ENCODE measurements around the gene NUTM2D. TPM values are rescaled to one million over a fixed set of nuclear protein-coding genes. Genes with fewer than 3 reads are reported as not detected.
"Not testable (repeated sequence)": the region's sequence is repeated elsewhere in the genome, so short reads cannot be mapped to it uniquely, and the experiment has no call there.

Gene NUTM2D
- total and polyA plus RNA-seq, 2 of the 4 experiments (the other 2 are of a cell fraction), result 0.54 to 1.9 TPM

GRCh38 chr10:87341546-87342142 is 15.9 kb upstream of the NUTM2D start:
- H3K9me3 ChIP-seq (ENCODE audit: control insufficient read depth, insufficient read depth, low read length); H2AK9ac ChIP-seq (replicated peaks; ENCODE audit: low read depth, low read length, poor library complexity); BruUV-seq (replicated peaks); H3K23ac ChIP-seq (ENCODE audit: low read depth, low read length); H3K9me1 ChIP-seq (ENCODE audit: insufficient read depth, low read length); H3K18ac ChIP-seq (ENCODE audit: low read depth, low read length); POLR2A ChIA-PET (ENCODE audit: unreplicated experiment); H2BK5ac ChIP-seq (ENCODE audit: low read depth, low read length, poor library complexity, severe bottlenecking); H3K4ac ChIP-seq (ENCODE audit: low read depth, low read length); CTCF ChIA-PET; H2BK120ac ChIP-seq (ENCODE audit: low read depth, low read length); H2BK15ac ChIP-seq (ENCODE audit: low read depth, low read length); H2AK5ac ChIP-seq (ENCODE audit: low read depth, low read length); H3K56ac ChIP-seq (ENCODE audit: extremely low read depth, insufficient read depth, low read length); H3K36me3 ChIP-seq (ENCODE audit: control insufficient read depth, insufficient read depth, low read length); H4K5ac ChIP-seq (ENCODE audit: low read depth, low read length); H3K14ac ChIP-seq (replicated peaks; ENCODE audit: low read depth, low read length); H4K91ac ChIP-seq (ENCODE audit: insufficient read depth, low read depth, low read length); H3K79me1 ChIP-seq (ENCODE audit: low read depth in 1 of 2, low read length in 2 of 2); H4K20me1 ChIP-seq (ENCODE audit: insufficient read depth, low read length); in situ Hi-C loops (cut with MboI; ENCODE audit: low sequenced_read_pairs); DNase-seq; dilution Hi-C loops (cut with HindIII; ENCODE audit: low sequenced_read_pairs, unreplicated experiment); H2AFZ ChIP-seq (replicated peaks; ENCODE audit: low read length, poor library complexity); H2BK20ac ChIP-seq (ENCODE audit: low read depth, low read length); H3K4me1 ChIP-seq (ENCODE audit: control insufficient read depth, insufficient read depth, low read length); H3K4me2 ChIP-seq (ENCODE audit: low read depth, low read length); H3K27me3 ChIP-seq (ENCODE audit: control insufficient read depth, insufficient read depth, low read length); H4K8ac ChIP-seq (ENCODE audit: low read depth in 2 of 2, low read length in 2 of 2): not testable (repeated sequence)
- H3K27ac ChIP-seq (ENCODE audit: insufficient read depth, low read length), result peak overlapping the region; percentile 49; the same call in 1 of the 2 replicates
- peak; percentile 28 for ATAC-seq (ENCODE audit: low read depth)
- H3K4me3 ChIP-seq (ENCODE audit: insufficient read depth, low read depth, low read length), result peak overlapping the region; percentile 50
- intact Hi-C loops (cut with micrococcal nuclease), result loop anchor here (5.0 kb wide), 1 partner anchor 166 kb away; no protein-coding TSS in a partner anchor
- H3K9ac ChIP-seq (ENCODE audit: low read depth, low read length), result peak overlapping the region; percentile 60; the same call in 1 of the 2 replicates
- no CpG with 5 or more reads among the region's 54 CpGs for WGBS, 2 experiments (ENCODE audit: extremely low coverage in 2 of 2, insufficient read length in 1 of 2)
